Body of pancreas (tissue), 4 donors: ENCODE measurements around the gene MYL11. TPM values are rescaled to one million over a fixed set of nuclear protein-coding genes. Genes with fewer than 3 reads are reported as not detected.
A peak's percentile ranks its signal among the peaks of the same experiment; 100 is the strongest.

Experiments used
- ATAC-seq: fragments of 150-250 bp; one replicate; pipeline ENCODE4 v1.9.1; 2016
- DNase-seq, 4 donors: peaks; one replicate each; pipeline ENCODE4 v3.0.0-alpha.2; 2019
- H3K27ac ChIP-seq, 4 donors: fragments of 200-600 bp; sonication (generic); 1 replicate in 3 of 4; 2 replicates in 1 of 4; pipeline versions ENCODE4 v1.5.1 to v1.6.1; 2016 to 2019; ENCODE audit warnings: mild to moderate bottlenecking in 1 of 4, mixed read lengths in 1 of 4, moderate library complexity in 1 of 4
- H3K27me3 ChIP-seq, 2 donors: fragments of 200-600 bp; sonication (generic); one replicate each; pipeline ENCODE4 v1.6.0; 2016; ENCODE audit warnings: mild to moderate bottlenecking in 1 of 2
- H3K36me3 ChIP-seq, 2 donors: fragments of 200-600 bp; sonication (generic); replicated peaks in 1 of 2; 2 replicates each; pipeline ENCODE4 v1.5.1; 2016; ENCODE audit warnings: low read depth in 2 of 2; ENCODE audit not compliant: insufficient read depth in 1 of 2
- H3K4me1 ChIP-seq: fragments of 200-600 bp; sonication (generic); one replicate; pipeline ENCODE4 v1.6.0; 2016
- H3K4me3 ChIP-seq, 2 donors: fragments of 200-600 bp; sonication (generic); 1 replicate in 1 of 2; 2 replicates in 1 of 2; pipeline ENCODE4 v1.5.1; 2016 to 2019
- H3K9me3 ChIP-seq, 3 donors: fragments of 200-600 bp; sonication (generic); 1 replicate in 2 of 3; 2 replicates in 1 of 3; pipeline ENCODE4 v1.5.1; 2016
- POLR2A ChIP-seq, 3 donors: fragments of 450-650 bp; IDR thresholded peaks; one replicate each; pipeline ENCODE4 v1.6.1; 2016; ENCODE audit warnings: antibody characterized with exemption in 3 of 3, mild to moderate bottlenecking in 2 of 3
- WGBS, 2 donors: methylation state at CpG; one replicate each; pipeline ENCODE4 v1.1.5; 2017; 5-methylcytosine and 5-hydroxymethylcytosine counted together
- intact Hi-C: fragments of 100-400 bp; cut with DNase I; formaldehyde crosslinking; loops from one replicate; pipeline ENCODE4 v1.15.1; 2023
- total RNA-seq, 2 donors: library from RNA; depleted of rRNA; stranded (reverse); fragments of >200 nt; gene quantifications; one replicate each; pipeline ENCODE4 v1.1.0, GENCODE V29; 2016
- TF ChIP-seq, protein P1 (sequence below), 7 experiments: fragments of 450-650 bp in 4 of 7; fragments of 200-600 bp in 3 of 7; sonication (generic) in 3 of 7; IDR thresholded peaks; one replicate each; pipeline ENCODE4 v1.5.1; 2016 to 2019; ENCODE audit warnings: antibody characterized with exemption in 7 of 7

MYL11 gene
- total RNA-seq, 2 donors from 2014 or later, result not detected

DNA sequence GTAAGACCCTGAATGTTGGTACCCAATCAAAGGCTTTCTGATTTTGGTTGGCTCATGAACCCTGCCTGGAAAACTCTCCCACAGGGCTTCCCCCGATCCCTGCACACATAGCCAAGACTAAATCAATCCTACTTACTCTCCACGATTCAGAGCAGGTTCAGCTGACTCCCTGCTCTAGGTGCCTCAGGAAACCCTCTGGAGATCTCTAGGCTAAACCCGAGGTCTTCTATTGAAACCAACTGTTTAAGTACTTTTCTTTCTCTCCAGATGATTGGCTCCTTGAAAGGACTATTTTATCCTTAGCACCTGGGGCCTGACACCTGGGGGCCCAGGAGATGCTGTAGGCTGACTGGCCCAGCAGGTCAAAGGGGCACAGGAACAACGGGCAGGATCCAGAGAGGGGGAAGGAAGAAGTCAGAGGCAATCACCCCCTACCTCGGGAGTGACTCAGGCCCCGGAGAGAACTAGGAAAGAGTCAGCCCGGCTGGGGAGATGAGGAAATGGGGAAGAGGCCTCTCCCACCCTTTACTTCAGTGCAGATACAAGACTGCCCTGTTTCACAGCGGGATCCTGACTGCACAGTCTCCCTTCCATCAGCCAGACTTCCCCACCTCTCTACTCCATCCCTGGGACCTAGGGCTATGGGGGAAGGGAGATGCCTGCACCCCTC lies 6.3 kb upstream of the MYL11 start:
- no peak for ATAC-seq
- Histone ChIP-seq H3K27me3 (no peaks in the 10 kb centered on the region), H3K36me3 (no peaks in the 10 kb centered on the region), H3K9me3 (no peaks in the 10 kb centered on the region), H3K4me3 (no peak overlapping the region), H3K4me1 (peaks cover 50% of the 10 kb centered on the region), H3K27ac (peak overlapping the region in 3 of 4 donors; percentile 67 to 76 (median 74))
- WGBS, 2 donors, result 1 to 4% methylated on average over 8 of the region's 8 CpGs
- DNase-seq, result peak in 1 of 4 donors; percentile 40
- intact Hi-C loops, result no loop called here
- TF ChIP-seq POLR2A (IDR thresholded peaks at IDR 0.05), result peak in 2 of 3 donors; percentile 13 to 15
- TF ChIP-seq, protein P1, sequence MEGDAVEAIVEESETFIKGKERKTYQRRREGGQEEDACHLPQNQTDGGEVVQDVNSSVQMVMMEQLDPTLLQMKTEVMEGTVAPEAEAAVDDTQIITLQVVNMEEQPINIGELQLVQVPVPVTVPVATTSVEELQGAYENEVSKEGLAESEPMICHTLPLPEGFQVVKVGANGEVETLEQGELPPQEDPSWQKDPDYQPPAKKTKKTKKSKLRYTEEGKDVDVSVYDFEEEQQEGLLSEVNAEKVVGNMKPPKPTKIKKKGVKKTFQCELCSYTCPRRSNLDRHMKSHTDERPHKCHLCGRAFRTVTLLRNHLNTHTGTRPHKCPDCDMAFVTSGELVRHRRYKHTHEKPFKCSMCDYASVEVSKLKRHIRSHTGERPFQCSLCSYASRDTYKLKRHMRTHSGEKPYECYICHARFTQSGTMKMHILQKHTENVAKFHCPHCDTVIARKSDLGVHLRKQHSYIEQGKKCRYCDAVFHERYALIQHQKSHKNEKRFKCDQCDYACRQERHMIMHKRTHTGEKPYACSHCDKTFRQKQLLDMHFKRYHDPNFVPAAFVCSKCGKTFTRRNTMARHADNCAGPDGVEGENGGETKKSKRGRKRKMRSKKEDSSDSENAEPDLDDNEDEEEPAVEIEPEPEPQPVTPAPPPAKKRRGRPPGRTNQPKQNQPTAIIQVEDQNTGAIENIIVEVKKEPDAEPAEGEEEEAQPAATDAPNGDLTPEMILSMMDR (IDR thresholded peaks at IDR 0.05), result no peak

DNA sequence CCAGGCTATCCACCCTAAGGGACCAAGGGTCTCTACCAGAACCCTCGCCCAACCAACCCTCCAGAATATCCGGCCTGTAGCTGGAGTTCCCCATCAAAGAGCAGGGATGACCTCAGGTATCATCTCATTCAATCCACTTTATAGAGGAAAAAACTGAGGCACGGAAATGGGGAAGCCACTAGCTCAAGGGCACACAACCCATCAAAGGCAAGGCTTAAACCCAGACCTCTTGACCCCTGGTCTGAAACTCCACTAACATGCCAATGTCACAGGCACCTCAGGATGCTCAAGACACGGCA lies 5.9 kb upstream of the MYL11 start:
- Histone ChIP-seq H3K4me3 (peak overlapping the region; percentile 20 to 29), H3K36me3 (no peaks in the 10 kb centered on the region), H3K27ac (peak overlapping the region; percentile 15 to 76 (median 70)), H3K9me3 (no peaks in the 10 kb centered on the region), H3K27me3 (no peaks in the 10 kb centered on the region), H3K4me1 (peaks cover 55% of the 10 kb centered on the region)
- no peak for TF ChIP-seq POLR2A (IDR thresholded peaks at IDR 0.05)
- TF ChIP-seq, protein P1 (IDR thresholded peaks at IDR 0.05), result no peak
- ATAC-seq (no peak), DNase-seq (no peak)
- intact Hi-C loops, result no loop called here
- 8 to 12% methylated on average over 3 to 4 of the region's 4 CpGs for WGBS, 2 donors

DNA sequence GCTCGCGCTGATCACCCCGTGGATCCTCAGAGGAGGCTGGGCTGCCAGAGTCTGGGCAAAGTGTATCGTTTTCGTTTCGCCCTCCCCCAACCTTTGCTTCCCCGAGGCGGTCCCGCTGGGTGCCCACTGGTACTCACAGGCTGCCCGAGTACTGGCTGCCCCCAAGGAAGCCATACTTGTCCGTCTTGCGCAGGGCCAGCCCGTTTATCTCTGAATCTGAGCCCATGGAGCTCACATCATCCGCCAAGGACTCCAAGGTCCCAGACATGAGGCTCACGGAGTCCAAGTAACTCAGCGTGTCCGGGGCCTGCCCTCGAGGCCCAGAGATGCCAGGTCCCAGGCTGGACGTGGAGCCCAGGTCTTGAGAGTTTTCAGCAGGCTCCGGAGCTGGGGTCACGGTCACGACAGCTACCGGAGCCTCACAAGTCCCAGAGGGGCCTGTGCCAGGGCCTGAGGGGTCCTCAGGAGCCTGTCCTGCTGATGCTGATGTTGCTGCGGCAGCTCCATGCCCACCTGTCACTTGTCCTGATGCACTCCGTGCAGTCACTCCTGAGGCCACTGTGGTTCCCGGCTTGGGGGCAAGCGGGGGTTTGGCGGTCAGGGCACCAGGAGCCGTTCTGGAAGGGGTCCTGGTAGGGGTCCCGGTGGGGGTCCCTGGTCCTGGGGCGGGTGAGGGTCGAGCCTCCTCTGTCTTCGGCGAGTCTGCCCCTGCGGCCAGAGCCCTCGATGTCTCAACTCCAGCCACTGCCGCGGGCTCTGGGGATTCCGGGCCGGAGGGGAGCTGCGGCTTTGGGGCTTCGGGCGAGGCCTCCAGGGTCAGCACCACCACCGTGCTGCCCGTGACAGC lies 5.3 kb upstream of the MYL11 start:
- Histone ChIP-seq H3K36me3 (no peaks in the 10 kb centered on the region), H3K4me1 (peaks cover 60% of the 10 kb centered on the region), H3K27ac (peak overlapping the region; percentile 67 to 79 (median 75)), H3K4me3 (peak overlapping the region; percentile 20 to 29), H3K9me3 (no peaks in the 10 kb centered on the region), H3K27me3 (no peaks in the 10 kb centered on the region)
- DNase-seq (peak in 1 of 4 donors; percentile 35), ATAC-seq (no peak)
- WGBS, 2 donors, result 1% methylated on average over 15 to 40 of the region's 45 CpGs
- TF ChIP-seq POLR2A (IDR thresholded peaks at IDR 0.05), result no peak
- TF ChIP-seq, protein P1 (IDR thresholded peaks at IDR 0.05), result no peak
- intact Hi-C loops, result no loop called here

DNA sequence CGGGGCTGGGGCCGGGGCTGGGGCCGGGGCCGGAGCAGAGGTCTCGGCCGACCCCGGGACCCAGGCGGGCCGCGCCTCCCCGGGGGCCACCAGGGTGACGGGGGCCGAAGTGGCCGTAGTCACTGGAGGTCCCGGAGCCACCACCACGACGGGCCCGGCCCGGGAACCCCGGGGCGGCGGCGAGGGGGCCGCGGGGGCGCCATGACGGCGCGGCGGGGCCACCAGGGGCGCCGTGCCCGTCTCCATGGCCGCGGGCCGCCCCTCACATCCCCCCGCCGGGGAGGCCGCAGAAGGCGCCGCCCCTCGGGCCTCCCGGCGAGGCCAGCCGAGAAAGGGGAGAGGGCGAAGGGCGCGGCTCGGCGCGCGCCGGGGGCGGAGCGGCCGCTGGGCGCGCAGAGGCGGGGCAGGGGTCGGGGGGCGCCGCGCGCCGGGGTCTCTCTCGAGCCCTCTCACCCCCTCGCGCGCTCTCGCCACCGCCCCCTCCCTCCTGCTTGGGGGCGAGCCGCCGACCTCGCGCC lies 4.6 kb upstream of the MYL11 start:
- no peaks in the 10 kb centered on the region for H3K36me3 ChIP-seq
- intact Hi-C loops, result no loop called here
- ATAC-seq (peak; percentile 3), DNase-seq (no peak)
- TF ChIP-seq POLR2A (IDR thresholded peaks at IDR 0.05), result peak in 1 of 3 donors; percentile 41
- TF ChIP-seq, protein P1 (IDR thresholded peaks at IDR 0.05), result peak in 2 of 7 experiments; percentile 0 to 25
- H3K4me3 ChIP-seq, result peak overlapping the region; percentile 20 to 29
- peak overlapping the region; percentile 67 to 79 (median 75) for H3K27ac ChIP-seq
- H3K27me3 ChIP-seq, result no peaks in the 10 kb centered on the region
- peaks cover 61% of the 10 kb centered on the region for H3K4me1 ChIP-seq
- no peaks in the 10 kb centered on the region for H3K9me3 ChIP-seq
- 1% methylated on average over 50 of the region's 76 CpGs; no CpG with 5 or more reads in 1 of the 2 donors for WGBS, 2 donors
